ENCODE results near the gene PIGH. TPM values are rescaled to one million over a fixed set of nuclear protein-coding genes. Genes with fewer than 3 reads are reported as not detected.
A peak's percentile ranks its signal among the peaks of the same experiment; 100 is the strongest.

Gene PIGH
- total RNA-seq, 1 donor from 2014 or later, result 14.5 TPM

DNA sequence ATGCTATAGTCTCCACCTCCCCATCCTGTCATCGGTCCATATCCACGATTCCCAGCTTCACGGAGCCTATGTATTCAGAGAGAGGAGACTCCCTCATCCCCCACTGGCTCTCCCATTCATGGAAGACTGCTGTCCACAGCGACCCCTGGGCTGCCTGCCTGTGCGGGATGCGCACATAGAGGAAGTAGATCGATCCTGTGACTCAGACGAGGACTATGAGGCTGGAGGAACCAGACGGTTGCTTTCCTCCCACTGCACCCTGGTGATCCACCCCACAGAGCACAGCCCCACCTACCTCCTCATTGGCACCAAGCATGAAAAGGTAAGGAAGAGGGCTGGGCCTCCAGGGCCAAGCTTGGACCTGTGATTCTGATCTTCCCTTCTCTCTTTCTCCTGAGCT, 24.4 kb downstream of the PIGH start:
- DNase-seq (ENCODE audit: low read depth), result no peak

- DNase-seq (ENCODE audit: low read depth), result no peak
Observed at GRCh38 chr14:67574806-67575205, 25.3 kb downstream of the PIGH start.

DNA sequence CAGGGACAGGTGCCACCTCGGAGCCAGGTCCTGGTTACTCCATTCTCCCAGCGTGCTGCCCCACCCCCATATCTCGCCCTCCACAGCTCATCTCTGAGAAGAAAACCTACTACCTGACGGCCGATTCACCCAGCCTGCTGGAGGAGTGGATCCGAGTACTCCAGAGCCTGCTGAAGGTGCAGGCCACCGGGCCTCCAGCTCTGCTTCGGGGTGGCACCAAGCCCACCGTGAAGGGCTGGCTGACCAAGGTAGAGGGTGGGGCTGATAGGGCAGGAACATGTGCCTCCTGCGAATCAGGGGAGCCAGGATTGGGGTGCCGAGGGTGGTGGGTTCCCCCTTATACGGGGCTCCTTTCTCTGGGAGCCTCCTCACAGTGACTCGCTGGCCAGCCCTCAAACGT, 25.9 kb downstream of the PIGH start:
- no peak for DNase-seq (ENCODE audit: low read depth)

- no peak for DNase-seq (ENCODE audit: low read depth)
Observed at GRCh38 chr14:67573228-67574010, 26.6 kb downstream of the PIGH start.

GRCh38 chr14:67572608-67573007, 27.5 kb downstream of the PIGH start:
- no peak for DNase-seq (ENCODE audit: low read depth)

- no peak for DNase-seq (ENCODE audit: low read depth)
Observed at GRCh38 chr14:67571991-67572323, 28.1 kb downstream of the PIGH start.

DNA sequence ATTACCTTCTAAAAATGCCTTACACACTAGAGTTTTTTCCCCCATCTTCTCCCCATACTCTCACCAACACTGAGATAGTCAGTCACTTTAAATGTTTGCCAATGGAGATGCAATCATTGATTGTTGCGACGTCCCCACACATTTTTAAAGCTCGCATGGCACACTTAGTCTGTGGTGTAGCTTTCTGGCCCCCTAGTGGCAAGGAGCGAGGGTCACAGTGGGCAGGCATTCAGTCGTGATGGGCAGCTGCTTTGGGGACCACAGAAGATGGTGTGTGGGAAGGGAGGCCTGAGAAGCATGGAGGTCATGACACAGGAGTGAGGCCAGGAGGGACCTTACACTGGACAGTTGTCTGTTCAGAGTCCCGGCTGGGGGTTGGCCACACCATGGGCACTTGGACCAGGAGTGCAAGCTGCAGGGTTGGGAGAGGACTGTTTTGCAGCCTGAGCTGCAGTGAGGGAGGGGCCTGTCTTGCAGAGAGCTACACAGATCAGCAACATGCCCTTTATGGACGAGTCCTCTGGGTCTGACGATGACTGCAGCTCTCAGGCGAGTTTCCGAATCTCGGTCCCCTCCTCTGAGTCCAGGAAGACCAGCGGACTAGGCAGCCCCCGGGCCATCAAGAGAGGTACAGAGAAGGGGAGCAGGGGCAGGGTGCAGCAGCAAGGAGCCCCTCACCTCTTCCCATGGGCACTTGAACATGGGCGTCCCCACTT, 28.6 kb downstream of the PIGH start:
- DNase-seq (ENCODE audit: low read depth), result peak; percentile 80

DNA sequence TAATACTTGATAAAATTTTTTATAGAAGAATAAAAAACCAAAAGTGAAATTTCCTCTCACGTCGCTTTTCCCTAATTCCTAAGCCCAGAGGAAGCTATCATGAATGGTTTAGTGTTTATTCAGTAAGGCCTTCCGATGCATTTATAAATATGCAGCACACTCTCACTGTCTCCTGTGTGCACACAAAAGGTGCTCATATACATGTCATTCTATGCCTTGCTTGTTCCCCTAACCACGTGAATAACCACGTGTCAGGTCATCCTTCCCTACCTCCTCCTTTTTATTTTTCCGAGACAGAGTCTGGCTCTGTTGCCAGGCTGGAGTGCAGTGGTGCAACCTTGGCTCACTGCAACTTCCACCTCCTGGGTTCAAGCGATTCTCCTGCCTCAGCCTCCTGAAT, 29.6 kb downstream of the PIGH start:
- DNase-seq (ENCODE audit: low read depth), result no peak

DNA sequence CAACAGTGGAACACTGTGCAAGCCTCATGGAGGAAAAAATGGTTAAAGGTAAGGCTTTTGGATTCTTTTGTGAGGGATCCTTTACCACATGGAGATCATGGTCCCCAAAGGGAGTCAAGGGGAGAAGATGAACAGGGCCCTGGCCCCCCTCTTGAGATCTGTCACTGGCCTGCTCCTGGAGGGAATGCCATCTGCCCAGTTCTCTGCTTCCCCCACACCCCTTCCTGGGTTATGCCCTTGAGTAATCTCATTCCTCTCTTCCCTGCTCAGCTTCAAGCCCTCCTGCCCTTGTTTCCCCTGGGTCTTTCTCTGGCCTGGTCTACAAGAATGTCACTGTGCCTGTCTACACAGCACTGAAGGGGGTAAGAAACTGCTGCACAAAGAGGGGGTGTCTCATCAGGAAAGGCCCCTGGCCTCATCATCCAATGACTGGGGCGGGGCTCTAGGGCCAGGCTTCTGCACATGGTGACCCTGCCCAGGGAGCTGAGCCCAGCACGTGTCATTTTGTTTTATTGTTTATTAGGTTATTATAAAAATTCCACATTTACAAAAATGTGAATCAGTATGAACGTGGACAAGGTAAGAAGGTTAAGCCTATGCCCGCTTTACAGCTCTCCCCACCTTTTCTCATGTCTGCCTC, 30.3 kb downstream of the PIGH start:
- no peak for DNase-seq (ENCODE audit: low read depth)

DNA sequence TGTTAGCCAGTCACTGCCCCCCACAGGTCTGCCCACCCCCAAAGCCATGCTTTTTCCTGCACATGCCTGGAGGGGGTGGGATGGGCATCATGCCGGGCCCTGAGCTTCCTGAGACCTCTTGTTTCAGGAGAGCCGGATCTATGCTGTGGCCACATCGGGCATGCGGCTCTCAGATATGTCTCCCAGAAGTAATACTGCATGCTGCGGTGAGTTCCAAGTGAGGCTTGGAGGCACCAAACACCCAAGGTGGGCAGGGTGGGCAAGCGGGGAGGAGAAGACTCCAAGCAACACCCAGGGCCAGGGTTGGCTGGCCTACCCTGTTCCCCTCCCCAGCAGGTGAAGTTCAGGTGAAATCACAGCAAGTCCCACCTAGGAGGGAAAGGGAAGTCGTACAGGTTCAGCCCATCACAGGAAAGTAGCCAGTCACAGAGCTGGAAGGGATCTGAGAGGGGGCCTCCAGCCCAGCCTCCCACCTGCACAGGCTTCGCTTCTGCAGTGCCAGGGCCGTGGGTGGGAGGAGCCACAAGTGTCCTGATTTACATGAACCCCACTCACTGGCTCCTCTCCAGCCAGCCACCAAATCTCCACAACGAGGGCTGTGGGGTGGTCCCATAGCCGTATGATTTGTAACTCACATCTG, 30.9 kb downstream of the PIGH start:
- DNase-seq (ENCODE audit: low read depth), result no peak

DNA sequence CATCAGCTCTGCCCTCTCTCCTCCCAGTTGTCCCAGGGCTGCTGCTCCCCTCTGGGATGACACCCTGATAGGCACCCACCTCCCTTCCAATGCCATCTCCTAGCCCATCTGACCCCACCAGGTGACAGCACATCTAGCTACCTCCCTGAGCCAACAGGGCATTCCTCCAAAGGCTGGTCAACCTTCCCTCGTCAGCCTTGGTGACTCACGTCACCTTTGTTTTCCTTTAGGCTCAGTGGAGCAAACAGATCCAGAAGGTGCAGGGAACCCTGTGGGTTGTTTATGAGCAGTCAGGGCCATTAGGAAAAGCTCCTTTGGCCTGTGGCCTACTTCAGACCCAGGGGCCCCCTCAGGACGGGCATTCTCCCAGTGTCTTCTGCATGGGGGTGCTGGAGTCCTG, 32.4 kb downstream of the PIGH start:
- DNase-seq (ENCODE audit: low read depth), result no peak

DNA sequence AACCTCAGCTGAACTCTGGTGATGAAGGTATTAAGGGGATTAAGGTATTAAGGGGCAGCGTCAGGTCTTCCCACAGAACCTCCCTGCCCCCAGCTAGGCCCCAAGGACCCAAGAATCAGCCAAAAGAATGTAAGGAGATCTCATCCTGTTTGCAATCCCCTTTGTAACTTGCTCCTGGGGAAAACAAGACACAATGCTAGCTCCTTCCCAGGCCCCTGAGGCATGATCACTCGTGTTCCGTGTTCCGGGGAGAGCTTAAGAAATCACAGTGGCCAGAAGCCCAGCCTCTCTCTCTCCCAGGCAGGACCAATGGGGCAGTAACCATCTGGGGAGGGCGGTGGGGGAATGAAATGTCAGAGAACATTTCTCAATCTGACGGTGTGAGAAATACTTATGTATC, 33.2 kb downstream of the PIGH start:
- peak; percentile 8 for DNase-seq (ENCODE audit: low read depth)

- no peak for DNase-seq (ENCODE audit: low read depth)
Observed at GRCh38 chr14:67564236-67564635, 35.8 kb downstream of the PIGH start.

DNA sequence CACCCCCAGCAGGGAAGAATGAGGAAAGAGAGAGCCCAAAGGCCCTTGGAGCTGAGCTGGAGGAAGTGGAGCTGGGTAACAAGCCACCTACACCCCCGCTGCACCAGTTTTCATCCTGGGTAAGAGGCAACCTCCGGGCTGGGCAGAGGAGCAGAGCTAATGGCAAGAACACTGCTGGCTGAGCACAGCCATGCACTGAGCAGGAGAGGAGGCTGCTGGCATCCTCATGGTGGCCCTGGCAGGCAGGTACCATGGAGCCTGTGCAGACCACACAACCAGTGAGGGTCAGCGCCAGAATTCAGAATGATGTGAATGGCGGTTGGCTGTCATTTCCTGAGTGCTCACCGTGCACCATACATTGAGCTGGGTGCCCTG, 37.3 kb downstream of the PIGH start:
- no peak for DNase-seq (ENCODE audit: low read depth)

GRCh38 chr14:67562025-67562775, 37.9 kb downstream of the PIGH start:
- DNase-seq (ENCODE audit: low read depth), result no peak

GRCh38 chr14:67559639-67560038, 40.4 kb downstream of the PIGH start:
- DNase-seq (ENCODE audit: low read depth), result no peak

DNA sequence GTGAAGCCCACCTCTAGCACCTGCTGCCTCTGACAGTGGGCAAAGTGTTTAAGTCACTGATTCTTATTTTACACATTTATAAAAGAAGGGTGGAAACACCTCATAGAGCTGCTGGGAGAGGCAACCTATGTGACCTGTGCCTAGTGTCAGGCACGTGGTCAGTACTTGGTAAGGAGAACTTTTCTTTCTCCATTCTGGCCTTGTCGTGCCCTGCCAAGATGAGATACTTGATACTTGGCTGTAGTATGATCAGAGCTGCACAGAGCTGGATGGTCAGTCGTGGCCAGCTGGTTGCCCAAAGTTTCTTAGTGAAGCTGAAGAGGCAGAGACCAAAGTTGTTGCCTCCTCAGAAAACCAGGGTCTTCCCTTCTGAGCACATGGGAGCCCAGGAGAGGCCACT, 42.4 kb downstream of the PIGH start:
- no peak for DNase-seq (ENCODE audit: low read depth)

DNA sequence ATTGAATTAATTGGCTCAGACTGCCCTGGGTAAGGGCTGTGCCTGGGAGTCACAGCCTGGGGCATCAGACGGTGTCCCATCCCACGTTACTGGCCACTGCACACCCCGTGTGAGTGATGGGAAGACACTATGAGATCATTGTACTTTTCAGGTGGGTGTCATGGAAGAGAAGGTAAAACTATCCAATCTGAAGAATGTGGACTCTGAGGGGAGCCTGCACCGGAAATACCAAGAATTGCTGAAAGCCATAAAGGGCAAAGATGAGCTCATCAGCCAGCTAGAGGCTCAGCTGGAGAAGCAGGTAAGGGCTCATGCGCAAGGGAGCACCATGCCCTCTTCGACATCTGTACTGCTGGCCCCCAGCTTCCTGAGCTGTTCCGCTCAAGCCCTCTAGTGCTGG, 43.0 kb downstream of the PIGH start:
- no peak for DNase-seq (ENCODE audit: low read depth)

GRCh38 chr14:67556671-67557070, 43.4 kb downstream of the PIGH start:
- DNase-seq (ENCODE audit: low read depth), result no peak

- DNase-seq (ENCODE audit: low read depth), result no peak
Observed at GRCh38 chr14:67555518-67556090, 44.5 kb downstream of the PIGH start.

DNA sequence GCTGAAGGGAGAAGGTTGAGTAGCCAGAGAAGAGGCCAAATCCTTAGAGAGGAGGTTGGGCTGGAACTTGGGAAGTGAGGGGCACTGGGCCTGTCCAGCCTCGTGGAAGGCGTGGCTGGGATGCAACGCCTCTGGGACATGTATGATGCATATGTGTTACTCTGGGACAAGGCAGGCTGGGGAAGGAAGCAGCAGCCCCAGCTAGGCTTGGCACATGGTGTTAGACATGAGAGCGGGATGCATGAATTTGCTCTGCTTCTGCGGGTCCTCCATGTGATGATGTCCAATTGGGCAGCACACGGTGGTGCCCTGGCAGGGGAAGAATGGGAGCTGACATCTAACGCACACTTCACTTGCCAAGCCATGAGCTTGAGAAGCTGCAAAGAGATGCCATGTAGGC, 45.7 kb downstream of the PIGH start:
- DNase-seq (ENCODE audit: low read depth), result no peak
